HG03460 (cell line): Measurements from ENCODE around the gene CCDC87.
"Not testable (repeated sequence)": the region's sequence is repeated elsewhere in the genome, so short reads cannot be mapped to it uniquely, and the experiment has no call there.

ENCODE experiments used
- ATAC-seq: cut with Tn5 transposase; IDR thresholded peaks from one replicate; pipeline ENCODE4 v1.9.1; 2021; ENCODE audit not compliant: unreplicated experiment

CCDC87 gene

GRCh38 chr11:66617155-66617834, 24.4 kb upstream of the CCDC87 start:
- peak; percentile 11 for ATAC-seq

- ATAC-seq = peak; percentile 88
Measured at GRCh38 chr11:66616379-66617154, 23.7 kb upstream of the CCDC87 start, which contains the start of gene RBM14. Gene RBM14 (plus strand): TSS chr11:66616630. CDS start chr11:66616721, 91 bp downstream.

- no peak for ATAC-seq
Measured at GRCh38 chr11:66614073-66614472, 21.2 kb upstream of the CCDC87 start.

GRCh38 chr11:66612458-66612857, 19.6 kb upstream of the CCDC87 start:
- ATAC-seq = no peak

- ATAC-seq = no peak
Measured at GRCh38 chr11:66609721-66610617, 17.1 kb upstream of the CCDC87 start.

GRCh38 chr11:66607126-66607834, 14.4 kb upstream of the CCDC87 start:
- no peak for ATAC-seq

- not testable (repeated sequence) for ATAC-seq
Measured at GRCh38 chr11:66606608-66607007, 13.7 kb upstream of the CCDC87 start.

GRCh38 chr11:66604155-66604554, 11.3 kb upstream of the CCDC87 start:
- ATAC-seq = no peak

GRCh38 chr11:66603072-66603471, 10.2 kb upstream of the CCDC87 start:
- no peak for ATAC-seq

- no peak for ATAC-seq
Measured at GRCh38 chr11:66600631-66601233, 7.9 kb upstream of the CCDC87 start.

- no peak for ATAC-seq
Measured at GRCh38 chr11:66600219-66600618, 7.4 kb upstream of the CCDC87 start.

GRCh38 chr11:66598993-66599392, 6.1 kb upstream of the CCDC87 start:
- no peak for ATAC-seq

- no peak for ATAC-seq
Measured at GRCh38 chr11:66595245-66595904, 2.5 kb upstream of the CCDC87 start.

GRCh38 chr11:66593650-66594049, 787 bp upstream of the CCDC87 start:
- no peak for ATAC-seq

- ATAC-seq = peak; percentile 14
Measured at GRCh38 chr11:66593303-66593635, 406 bp upstream of the CCDC87 start.

- no peak for ATAC-seq
Measured at GRCh38 chr11:66591175-66591574, 1.7 kb downstream of the CCDC87 start.

GRCh38 chr11:66589996-66590675, 2.7 kb downstream of the CCDC87 start:
- ATAC-seq = no peak

GRCh38 chr11:66589315-66589714, 3.5 kb downstream of the CCDC87 start:
- ATAC-seq = not testable (repeated sequence)

- ATAC-seq = no peak
Measured at GRCh38 chr11:66586136-66586535, 6.7 kb downstream of the CCDC87 start.
